Measurements from ENCODE around the gene CNTNAP2. TPM values are rescaled to one million over a fixed set of nuclear protein-coding genes. Genes with fewer than 3 reads are reported as not detected.

The CNTNAP2 gene
- total and polyA plus RNA-seq, 2 of the 4 experiments (the other 2 are of a cell fraction): not detected

GRCh38 chr7:146067880-146068279, 48.7 kb upstream of the CNTNAP2 start:
- Histone ChIP-seq H4K8ac (ENCODE audit: low read depth in 2 of 2, low read length in 2 of 2) (no peak overlapping the region), H4K91ac (ENCODE audit: insufficient read depth, low read depth, low read length) (no peak overlapping the region), H3K36me3 (ENCODE audit: control insufficient read depth, insufficient read depth, low read length) (no peaks in the 10 kb centered on the region), H3K9ac (ENCODE audit: low read depth, low read length) (no peak overlapping the region), H3K9me3 (ENCODE audit: control insufficient read depth, insufficient read depth, low read length) (peaks cover 8% of the 10 kb centered on the region; the same call in 1 of the 2 replicates), H3K27me3 (ENCODE audit: control insufficient read depth, insufficient read depth, low read length) (no peaks in the 10 kb centered on the region), H3K4me2 (ENCODE audit: low read depth, low read length) (no peak overlapping the region), H2BK15ac (ENCODE audit: low read depth, low read length) (no peak overlapping the region), H3K9me1 (ENCODE audit: insufficient read depth, low read length) (no peaks in the 10 kb centered on the region), H3K14ac (replicated peaks; ENCODE audit: low read depth, low read length) (no peak overlapping the region), H3K4me3 (ENCODE audit: insufficient read depth, low read depth, low read length) (no peak overlapping the region), H2BK20ac (ENCODE audit: low read depth, low read length) (no peak overlapping the region), H3K23ac (ENCODE audit: low read depth, low read length) (no peak overlapping the region), H4K20me1 (ENCODE audit: insufficient read depth, low read length) (no peaks in the 10 kb centered on the region), H4K5ac (ENCODE audit: low read depth, low read length) (no peak overlapping the region), H3K79me1 (ENCODE audit: low read depth in 1 of 2, low read length in 2 of 2) (no peaks in the 10 kb centered on the region), H3K4me1 (ENCODE audit: control insufficient read depth, insufficient read depth, low read length) (no peaks in the 10 kb centered on the region), H3K27ac (ENCODE audit: insufficient read depth, low read length) (no peak overlapping the region), H3K56ac (ENCODE audit: extremely low read depth, insufficient read depth, low read length) (no peak overlapping the region), H3K4ac (ENCODE audit: low read depth, low read length) (no peak overlapping the region), H2BK5ac (ENCODE audit: low read depth, low read length, poor library complexity, severe bottlenecking) (no peak overlapping the region), H2AK5ac (ENCODE audit: low read depth, low read length) (no peak overlapping the region), H2AFZ (replicated peaks; ENCODE audit: low read length, poor library complexity) (no peak overlapping the region), H2AK9ac (replicated peaks; ENCODE audit: low read depth, low read length, poor library complexity) (no peak overlapping the region), H3K18ac (ENCODE audit: low read depth, low read length) (no peak overlapping the region), H2BK120ac (ENCODE audit: low read depth, low read length) (no peak overlapping the region)
- no peak for TF ChIP-seq BHLHE40 (IDR thresholded peaks at IDR 0.05; ENCODE audit: low read depth, low read length)
- TF ChIP-seq MAZ (IDR thresholded peaks at IDR 0.05; ENCODE audit: borderline replicate concordance, low read depth, low read length): no peak
- TF ChIP-seq SMC3 (IDR thresholded peaks at IDR 0.05; ENCODE audit: low read depth, low read length): no peak
- no peak for TF ChIP-seq MAFK (IDR thresholded peaks at IDR 0.05; ENCODE audit: low read depth, low read length)
- no peak for TF ChIP-seq CEBPB (IDR thresholded peaks at IDR 0.05; ENCODE audit: low read depth, low read length)
- no peak for TF ChIP-seq RFX5 (IDR thresholded peaks at IDR 0.05; ENCODE audit: low read depth, low read length)
- no peak for TF ChIP-seq RAD21 (IDR thresholded peaks at IDR 0.05; ENCODE audit: low read length)
- TF ChIP-seq CHD1 (IDR thresholded peaks at IDR 0.05; ENCODE audit: low read depth, low read length): no peak
- TF ChIP-seq MXI1 (IDR thresholded peaks at IDR 0.05; ENCODE audit: borderline replicate concordance, low read depth, low read length): no peak
- TF ChIP-seq RCOR1 (IDR thresholded peaks at IDR 0.05; ENCODE audit: insufficient replicate concordance, low read length): no peak
- TF ChIP-seq, protein P1, sequence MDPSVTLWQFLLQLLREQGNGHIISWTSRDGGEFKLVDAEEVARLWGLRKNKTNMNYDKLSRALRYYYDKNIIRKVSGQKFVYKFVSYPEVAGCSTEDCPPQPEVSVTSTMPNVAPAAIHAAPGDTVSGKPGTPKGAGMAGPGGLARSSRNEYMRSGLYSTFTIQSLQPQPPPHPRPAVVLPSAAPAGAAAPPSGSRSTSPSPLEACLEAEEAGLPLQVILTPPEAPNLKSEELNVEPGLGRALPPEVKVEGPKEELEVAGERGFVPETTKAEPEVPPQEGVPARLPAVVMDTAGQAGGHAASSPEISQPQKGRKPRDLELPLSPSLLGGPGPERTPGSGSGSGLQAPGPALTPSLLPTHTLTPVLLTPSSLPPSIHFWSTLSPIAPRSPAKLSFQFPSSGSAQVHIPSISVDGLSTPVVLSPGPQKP (IDR thresholded peaks at IDR 0.05; ENCODE audit: borderline replicate concordance, low read depth, low read length): no peak
- TF ChIP-seq POLR2A (IDR thresholded peaks at IDR 0.05; ENCODE audit: low read depth, low read length): no peak
- no peak for TF ChIP-seq NFE2L2 (IDR thresholded peaks at IDR 0.05; ENCODE audit: low read depth, low read length)
- TF ChIP-seq FOS (IDR thresholded peaks at IDR 0.05; ENCODE audit: low read depth, low read length): no peak
- TF ChIP-seq, protein P2, sequence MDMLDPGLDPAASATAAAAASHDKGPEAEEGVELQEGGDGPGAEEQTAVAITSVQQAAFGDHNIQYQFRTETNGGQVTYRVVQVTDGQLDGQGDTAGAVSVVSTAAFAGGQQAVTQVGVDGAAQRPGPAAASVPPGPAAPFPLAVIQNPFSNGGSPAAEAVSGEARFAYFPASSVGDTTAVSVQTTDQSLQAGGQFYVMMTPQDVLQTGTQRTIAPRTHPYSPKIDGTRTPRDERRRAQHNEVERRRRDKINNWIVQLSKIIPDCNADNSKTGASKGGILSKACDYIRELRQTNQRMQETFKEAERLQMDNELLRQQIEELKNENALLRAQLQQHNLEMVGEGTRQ (IDR thresholded peaks at IDR 0.05; ENCODE audit: low read depth, low read length): no peak
- TF ChIP-seq, protein P3, sequence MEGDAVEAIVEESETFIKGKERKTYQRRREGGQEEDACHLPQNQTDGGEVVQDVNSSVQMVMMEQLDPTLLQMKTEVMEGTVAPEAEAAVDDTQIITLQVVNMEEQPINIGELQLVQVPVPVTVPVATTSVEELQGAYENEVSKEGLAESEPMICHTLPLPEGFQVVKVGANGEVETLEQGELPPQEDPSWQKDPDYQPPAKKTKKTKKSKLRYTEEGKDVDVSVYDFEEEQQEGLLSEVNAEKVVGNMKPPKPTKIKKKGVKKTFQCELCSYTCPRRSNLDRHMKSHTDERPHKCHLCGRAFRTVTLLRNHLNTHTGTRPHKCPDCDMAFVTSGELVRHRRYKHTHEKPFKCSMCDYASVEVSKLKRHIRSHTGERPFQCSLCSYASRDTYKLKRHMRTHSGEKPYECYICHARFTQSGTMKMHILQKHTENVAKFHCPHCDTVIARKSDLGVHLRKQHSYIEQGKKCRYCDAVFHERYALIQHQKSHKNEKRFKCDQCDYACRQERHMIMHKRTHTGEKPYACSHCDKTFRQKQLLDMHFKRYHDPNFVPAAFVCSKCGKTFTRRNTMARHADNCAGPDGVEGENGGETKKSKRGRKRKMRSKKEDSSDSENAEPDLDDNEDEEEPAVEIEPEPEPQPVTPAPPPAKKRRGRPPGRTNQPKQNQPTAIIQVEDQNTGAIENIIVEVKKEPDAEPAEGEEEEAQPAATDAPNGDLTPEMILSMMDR (conservative IDR thresholded peaks at IDR 0.05; ENCODE audit: low read depth, low read length): no peak
- dilution Hi-C loops (cut with HindIII; ENCODE audit: low sequenced_read_pairs, unreplicated experiment) (no loop called here), in situ Hi-C loops (cut with MboI; ENCODE audit: low sequenced_read_pairs) (no loop called here), intact Hi-C loops (cut with micrococcal nuclease) (no loop called here)
- 80% methylated on average over 1 of the region's 3 CpGs; no CpG with 5 or more reads in 1 of the 2 experiments for WGBS, 2 experiments (ENCODE audit: extremely low coverage in 2 of 2, insufficient read length in 1 of 2)
- BruUV-seq (replicated peaks): no TSS peak
- ChIA-PET POLR2A (ENCODE audit: unreplicated experiment) (no interaction called here), CTCF (no interaction called here)
- ATAC-seq (ENCODE audit: low read depth) (no peak), DNase-seq (no peak)
